HG03558 (cell line): ENCODE data around the gene UBALD2.
"Not testable (repeated sequence)": the region's sequence is repeated elsewhere in the genome, so short reads cannot be mapped to it uniquely, and the experiment has no call there.

Experiments used
- ATAC-seq: cut with Tn5 transposase; IDR thresholded peaks from one replicate; pipeline ENCODE4 v1.9.1; 2021; ENCODE audit warnings: moderate number of reproducible peaks; ENCODE audit not compliant: unreplicated experiment; ENCODE audit errors: extremely low read depth

The UBALD2 gene

GRCh38 chr17:76275382-76276068 lies 10.4 kb downstream of the UBALD2 start:
- no peak for ATAC-seq

DNA sequence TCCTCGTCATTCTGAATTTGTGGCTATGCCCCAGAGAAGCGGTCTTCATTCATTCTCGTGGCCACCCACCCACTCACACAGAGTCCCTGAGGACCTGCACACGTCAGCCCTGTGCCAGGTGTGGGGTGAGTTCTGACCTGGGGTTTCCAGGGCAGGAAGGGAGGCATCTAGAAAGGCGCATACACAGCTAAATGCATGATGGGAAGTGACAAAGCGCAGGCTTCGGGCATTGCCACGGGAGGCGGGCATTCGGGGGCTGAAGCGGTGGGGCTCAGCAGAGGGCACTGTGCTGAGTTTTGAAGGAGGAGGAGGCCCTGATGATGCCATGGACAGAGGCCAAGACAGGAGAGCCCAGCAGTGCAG lies 10.9 kb downstream of the UBALD2 start:
- no peak for ATAC-seq

GRCh38 chr17:76276461-76277299 lies 11.5 kb downstream of the UBALD2 start:
- ATAC-seq, result no peak

GRCh38 chr17:76277300-76278267 lies 12.4 kb downstream of the UBALD2 start:
- ATAC-seq, result no peak

GRCh38 chr17:76278268-76278908 lies 13.2 kb downstream of the UBALD2 start:
- ATAC-seq, result no peak

DNA sequence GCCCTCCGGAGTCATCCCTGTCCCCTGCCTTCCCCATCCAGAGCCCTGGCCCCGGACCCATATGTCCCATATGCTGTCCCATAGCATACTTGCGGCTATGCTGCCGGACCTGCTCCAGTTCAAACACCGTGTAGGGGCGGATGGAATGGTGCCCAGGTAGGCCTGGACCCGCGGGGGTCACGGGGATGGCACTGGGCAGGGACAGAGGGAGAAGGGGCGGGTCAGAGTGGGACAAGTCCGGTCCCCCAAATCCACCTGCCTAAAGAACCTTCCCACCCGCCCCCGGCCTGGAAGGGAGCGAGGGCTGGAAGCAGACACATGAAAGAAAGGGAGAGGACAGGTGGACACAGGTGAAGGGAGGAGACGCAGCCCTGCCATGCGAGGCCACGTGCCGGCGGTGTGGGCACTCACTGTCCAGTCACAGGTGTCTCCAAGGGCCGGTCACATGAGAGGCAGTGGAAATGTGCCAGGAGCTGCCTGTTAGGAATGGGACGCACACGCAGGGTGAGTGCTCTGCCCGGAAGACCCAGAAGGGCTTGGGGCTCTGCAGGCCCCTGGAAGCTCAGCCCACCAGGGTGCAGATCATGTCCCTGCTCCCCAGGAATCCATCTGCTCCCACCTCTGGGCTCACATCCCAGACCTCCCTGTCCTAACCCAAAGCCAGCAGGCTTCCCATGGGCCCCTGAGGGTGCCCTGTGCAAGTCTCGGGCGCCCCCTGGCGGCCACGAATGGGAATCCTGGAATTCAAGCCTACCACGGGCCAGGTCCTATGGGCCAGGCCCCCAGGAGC lies 14.0 kb downstream of the UBALD2 start:
- no peak for ATAC-seq

DNA sequence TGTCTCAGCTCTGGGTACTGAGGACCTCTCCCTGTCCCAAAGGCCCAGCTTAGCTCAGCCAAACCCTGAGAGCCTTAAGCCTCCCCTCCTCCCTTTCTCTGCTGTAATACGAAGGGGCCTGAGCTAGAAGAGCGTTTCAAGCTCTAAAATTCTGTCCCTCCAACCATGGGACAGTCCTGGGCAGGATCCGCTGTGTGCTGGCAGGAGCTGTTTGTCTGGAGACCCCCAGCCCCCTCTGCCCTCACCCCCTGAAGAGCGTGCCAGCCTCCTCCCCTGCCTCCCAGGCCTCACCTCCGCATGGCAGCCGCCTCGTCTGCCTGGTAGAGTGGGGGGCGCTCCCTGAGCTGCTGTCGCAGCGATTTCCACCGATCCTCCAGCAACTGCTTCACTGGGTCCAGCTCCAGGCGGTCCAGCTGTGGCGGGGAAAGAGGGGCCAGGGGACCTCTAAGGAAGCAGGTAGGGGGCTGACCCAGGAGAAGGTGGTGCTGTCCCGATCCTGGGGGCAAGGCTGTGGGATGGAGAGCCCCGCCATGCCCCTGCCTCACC lies 14.7 kb downstream of the UBALD2 start:
- no peak for ATAC-seq

GRCh38 chr17:76280650-76281049 lies 15.5 kb downstream of the UBALD2 start:
- no peak for ATAC-seq

- no peak for ATAC-seq
Observed at GRCh38 chr17:76281573-76282371, 16.6 kb downstream of the UBALD2 start.

- ATAC-seq, result no peak
Observed at GRCh38 chr17:76292567-76292966, 27.4 kb downstream of the UBALD2 start.

GRCh38 chr17:76293106-76293505 lies 28.0 kb downstream of the UBALD2 start:
- no peak for ATAC-seq

DNA sequence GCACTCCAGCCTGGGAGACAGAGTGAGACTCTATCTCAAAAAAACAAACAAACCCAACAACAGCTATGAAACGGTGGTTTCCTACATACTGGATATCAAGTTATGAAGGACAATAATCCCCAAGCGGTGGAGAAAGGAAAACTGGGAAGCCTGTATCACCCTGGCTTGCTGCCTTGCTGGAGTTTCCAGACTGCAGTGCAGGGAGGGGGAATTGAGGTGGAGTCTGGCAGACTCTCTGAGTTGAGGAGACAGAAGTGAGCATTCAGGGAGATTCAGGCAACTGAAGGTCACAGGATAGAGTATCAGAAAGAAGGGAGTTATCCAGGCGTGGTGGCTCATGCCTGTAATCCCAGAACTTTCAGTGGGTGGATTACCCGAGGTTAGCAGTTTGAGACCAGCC lies 31.0 kb downstream of the UBALD2 start:
- no peak for ATAC-seq

DNA sequence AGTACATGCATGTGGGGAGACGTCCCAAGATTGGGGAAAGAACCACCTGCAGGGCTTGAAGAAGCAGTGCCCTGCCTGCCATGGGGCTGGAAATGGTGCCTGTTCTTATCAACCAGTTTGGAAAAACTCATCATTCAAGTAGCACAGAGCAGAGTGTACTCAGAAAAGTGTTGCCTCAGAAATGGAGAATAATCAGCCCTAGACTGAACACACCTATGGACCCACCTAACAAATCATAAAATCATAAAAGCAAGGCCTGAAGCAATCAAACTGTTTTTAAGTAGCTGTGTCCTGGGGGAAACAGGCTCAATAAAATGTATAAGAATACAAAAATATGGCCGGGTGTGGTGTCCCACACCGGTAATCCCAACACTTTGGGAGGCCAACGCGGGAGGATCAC lies 31.7 kb downstream of the UBALD2 start:
- no peak for ATAC-seq

DNA sequence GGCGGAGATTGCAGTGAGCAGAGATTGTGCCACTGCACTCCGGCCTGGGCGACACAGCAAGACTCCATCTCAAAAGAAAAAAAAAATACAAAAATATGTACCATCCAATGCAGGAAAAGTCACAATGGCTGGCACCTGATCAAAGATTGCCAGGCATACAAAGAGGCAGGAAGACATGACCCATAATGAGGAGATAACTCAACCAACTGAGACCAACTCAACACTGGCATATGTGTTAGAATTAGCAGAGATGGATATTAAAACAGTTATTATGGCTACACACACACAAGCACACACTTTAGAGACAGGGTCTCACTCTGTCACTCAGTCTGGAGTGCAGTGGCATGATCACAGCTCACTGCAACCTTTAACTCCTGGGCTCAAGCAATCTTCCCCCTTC lies 32.3 kb downstream of the UBALD2 start:
- ATAC-seq, result no peak

- ATAC-seq, result no peak
Observed at GRCh38 chr17:76304226-76305134, 39.3 kb downstream of the UBALD2 start.

DNA sequence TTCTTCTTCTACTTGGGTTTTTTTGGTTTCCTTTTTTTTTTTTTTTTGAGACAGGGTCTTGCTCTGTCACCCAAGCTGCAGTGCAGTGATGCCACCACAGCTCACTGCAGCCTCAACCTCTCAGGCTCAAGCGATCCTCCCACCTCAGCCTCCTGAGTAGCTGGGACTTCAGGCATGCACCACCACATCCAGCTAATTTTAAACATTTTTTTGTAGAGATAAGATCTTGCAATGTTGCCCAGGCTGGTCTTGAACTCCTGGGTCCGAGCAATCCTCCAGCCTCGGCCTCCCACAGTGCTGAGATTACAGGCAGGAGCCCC lies 39.9 kb downstream of the UBALD2 start:
- ATAC-seq, result not testable (repeated sequence)

DNA sequence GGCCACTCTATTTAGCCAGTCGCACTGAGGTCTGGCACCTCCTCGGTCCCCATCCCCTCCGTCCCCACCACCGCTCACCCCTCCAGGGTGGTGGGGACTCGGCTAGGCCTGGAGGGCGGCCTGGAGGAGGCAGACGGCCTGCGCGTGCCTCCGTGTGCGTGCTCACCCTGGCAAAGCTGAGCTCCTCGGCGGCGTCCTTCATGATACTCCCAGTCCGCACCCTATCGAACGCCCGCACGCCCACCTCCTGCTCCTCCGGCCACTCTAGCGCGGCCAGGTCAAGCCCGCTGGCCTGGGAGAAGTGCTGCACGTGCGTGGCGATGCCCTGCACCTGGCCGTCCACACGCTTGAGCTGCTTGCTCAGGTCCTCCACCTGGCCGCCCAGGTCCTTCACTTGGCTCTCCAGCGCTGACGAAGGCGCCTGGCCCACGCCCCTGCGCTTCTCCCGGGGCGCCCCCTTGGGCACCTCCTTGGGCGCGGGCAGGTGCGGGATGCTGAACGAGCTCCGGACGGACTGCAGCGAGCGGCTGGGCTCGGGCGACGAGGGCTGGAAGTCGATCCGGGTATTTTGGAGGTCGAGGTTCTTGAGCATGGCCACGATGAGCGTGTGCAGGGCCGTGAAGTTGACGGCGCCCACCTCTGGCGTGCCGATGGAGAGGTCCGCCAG lies 42.3 kb downstream of the UBALD2 start:
- no peak for ATAC-seq
